ENCODE data around the gene CISH.
A peak's percentile ranks its signal among the peaks of the same experiment; 100 is the strongest.

CISH gene

GRCh38 chr3:50573566-50574443 is 37.8 kb downstream of the CISH start:
- H3K4me3 ChIP-seq (ENCODE audit: low read depth, low read length) = no peak overlapping the region
- TF ChIP-seq CTCF (IDR thresholded peaks at IDR 0.05; ENCODE audit: low read depth, low read length, missing control alignments) = no peak

GRCh38 chr3:50572801-50573371 is 38.7 kb downstream of the CISH start:
- TF ChIP-seq CTCF (IDR thresholded peaks at IDR 0.05; ENCODE audit: low read depth, low read length, missing control alignments) = no peak
- no peak overlapping the region for H3K4me3 ChIP-seq (ENCODE audit: low read depth, low read length)
- no peak for DNase-seq (ENCODE audit: low read depth)

More at GRCh38 chr3:50573566-50574443, 37.8 kb downstream of the CISH start:
- no peak for DNase-seq (ENCODE audit: low read depth)

DNA sequence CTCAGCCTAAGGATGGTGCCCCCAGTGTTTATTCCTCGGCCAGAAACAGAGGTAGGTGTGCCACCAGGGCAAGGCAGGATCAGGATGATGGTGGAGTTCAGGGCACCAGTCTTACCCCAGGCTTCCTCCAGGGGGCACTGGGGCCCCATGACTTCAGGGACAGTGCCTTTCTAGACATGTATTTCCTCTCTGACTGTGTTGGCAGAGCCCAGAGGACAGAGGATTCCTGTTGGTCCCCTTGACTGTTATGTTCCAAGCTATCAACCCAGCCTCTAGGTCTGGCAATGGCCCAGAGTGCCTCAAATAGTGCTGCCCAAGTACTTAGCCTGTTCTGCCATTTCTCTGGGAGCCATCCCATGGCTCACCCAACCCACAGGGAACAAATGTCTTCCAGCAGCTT is 39.4 kb downstream of the CISH start:
- peak; percentile 92 for TF ChIP-seq CTCF (IDR thresholded peaks at IDR 0.05; ENCODE audit: low read depth, low read length, missing control alignments)
- H3K4me3 ChIP-seq (ENCODE audit: low read depth, low read length) = no peak overlapping the region

DNA sequence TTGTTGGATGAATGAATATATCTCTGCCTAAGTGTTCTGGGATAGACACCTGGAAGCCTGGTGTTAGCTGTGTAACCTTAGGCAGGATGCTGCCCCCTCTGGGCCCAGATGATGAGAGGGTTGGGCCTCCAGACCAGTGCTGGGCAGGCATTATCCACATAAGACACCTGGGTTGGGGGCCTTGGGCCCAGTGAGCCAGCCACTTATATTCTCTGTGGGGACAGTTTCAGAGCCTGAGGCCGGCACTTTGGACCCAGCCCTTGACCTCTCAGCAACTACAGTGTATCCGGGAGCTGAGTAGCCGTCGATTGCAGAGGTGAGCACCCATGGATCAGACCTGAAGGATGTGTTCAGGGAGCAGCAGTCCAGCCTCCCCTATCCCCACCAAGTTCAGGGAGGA is 40.1 kb downstream of the CISH start:
- no peak overlapping the region for H3K4me3 ChIP-seq (ENCODE audit: low read depth, low read length)
- no peak for TF ChIP-seq CTCF (IDR thresholded peaks at IDR 0.05; ENCODE audit: low read depth, low read length, missing control alignments)
- no peak for DNase-seq (ENCODE audit: low read depth)

More for the DNA sequence above, 39.4 kb downstream of the CISH start:
- DNase-seq (ENCODE audit: low read depth) = peak; percentile 26

- DNase-seq (ENCODE audit: low read depth) = no peak
- peak overlapping the region; percentile 88; the same call in 1 of the 2 replicates for H3K4me3 ChIP-seq (ENCODE audit: low read depth, low read length)
- no peak for TF ChIP-seq CTCF (IDR thresholded peaks at IDR 0.05; ENCODE audit: low read depth, low read length, missing control alignments)
These were observed 40.9 kb downstream of the CISH start for GRCh38 chr3:50570508-50571279.

DNA sequence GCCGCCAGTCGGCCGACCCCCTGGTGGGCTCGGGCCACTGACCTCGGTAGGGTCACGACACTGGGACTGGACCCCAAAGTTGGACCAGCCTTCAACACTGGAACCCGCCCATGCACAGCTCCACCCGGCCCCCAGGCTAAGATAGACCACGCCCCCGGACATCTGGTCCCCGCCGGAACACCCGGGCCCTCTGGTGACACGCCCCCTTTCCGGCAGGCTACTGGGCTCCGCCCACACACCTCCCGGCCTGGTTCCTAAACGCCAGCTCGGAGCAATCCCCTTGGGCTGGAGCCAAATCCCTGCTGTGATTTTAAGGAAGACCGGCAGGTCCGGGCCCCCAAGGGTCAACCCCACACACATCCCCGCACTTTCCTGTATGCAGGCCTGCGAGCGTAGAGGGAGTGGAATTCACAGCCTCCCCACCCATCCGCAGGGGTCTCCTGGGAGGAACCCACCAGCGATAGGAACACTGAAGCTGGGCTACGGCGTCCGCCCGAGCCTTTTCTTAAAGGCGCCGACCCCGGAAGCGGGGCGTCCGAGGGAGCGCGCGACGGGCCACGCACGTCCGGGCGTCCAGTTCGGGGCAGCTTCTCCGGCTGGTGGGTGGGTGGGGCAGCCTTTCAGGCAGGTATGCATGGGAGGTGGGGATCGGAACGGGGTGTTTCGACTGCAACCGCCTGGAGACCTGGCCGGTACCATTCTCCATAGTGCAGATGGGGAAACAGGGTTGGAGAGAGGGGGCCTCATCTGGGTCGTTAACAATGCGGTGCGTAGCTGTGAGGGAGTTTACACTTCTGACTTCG is 42.4 kb downstream of the CISH start, which contains the start of gene HEMK1:
HEMK1 (plus strand) TSS at position 576 of the 803 bp plus-strand sequence. CDS start 1,583 bp downstream, outside the sequence.
- no peak for TF ChIP-seq CTCF (IDR thresholded peaks at IDR 0.05; ENCODE audit: low read depth, low read length, missing control alignments)
- peak within 1 kb of the TSS; percentile 88 for H3K4me3 ChIP-seq (ENCODE audit: low read depth, low read length)
- DNase-seq (ENCODE audit: low read depth) = peak; percentile 82

Measured in GM12864 (cell line).